HUES6 (cell line): Measurements from ENCODE around the gene CCDC177.

Source experiments
- H3K27ac ChIP-seq: 2 replicates; pipeline ENCODE4 v1.7.0; 2013; ENCODE audit warnings: low read depth, mild to moderate bottlenecking, low read length, inconsistent platforms
- H3K27me3 ChIP-seq: 2 replicates; pipeline ENCODE4 v1.6.1; 2013; ENCODE audit warnings: low read length; ENCODE audit not compliant: control insufficient read depth, insufficient read depth
- H3K36me3 ChIP-seq: 2 replicates; pipeline ENCODE4 v1.6.1; 2013; ENCODE audit warnings: low read length; ENCODE audit not compliant: control insufficient read depth, insufficient read depth
- H3K4me1 ChIP-seq: 2 replicates; pipeline ENCODE4 v1.6.1; 2013; ENCODE audit warnings: low read length; ENCODE audit not compliant: control insufficient read depth, insufficient read depth
- H3K4me3 ChIP-seq: 2 replicates; pipeline ENCODE4 v1.5.1; 2013; ENCODE audit warnings: low read depth, low read length
- H3K9ac ChIP-seq: one replicate; pipeline ENCODE4 v1.6.1; 2013; ENCODE audit warnings: mild to moderate bottlenecking, low read length
- H3K9me3 ChIP-seq: 2 replicates; pipeline ENCODE4 v1.6.1; 2013; ENCODE audit warnings: low read depth, low read length; ENCODE audit not compliant: control insufficient read depth, insufficient read depth

Gene CCDC177

GRCh38 chr14:69542311-69542710 is 32.4 kb downstream of the CCDC177 start:
- H3K9me3 ChIP-seq, result no peaks in the 10 kb centered on the region
- no peak overlapping the region for H3K4me3 ChIP-seq
- H3K4me1 ChIP-seq, result no peaks in the 10 kb centered on the region

DNA sequence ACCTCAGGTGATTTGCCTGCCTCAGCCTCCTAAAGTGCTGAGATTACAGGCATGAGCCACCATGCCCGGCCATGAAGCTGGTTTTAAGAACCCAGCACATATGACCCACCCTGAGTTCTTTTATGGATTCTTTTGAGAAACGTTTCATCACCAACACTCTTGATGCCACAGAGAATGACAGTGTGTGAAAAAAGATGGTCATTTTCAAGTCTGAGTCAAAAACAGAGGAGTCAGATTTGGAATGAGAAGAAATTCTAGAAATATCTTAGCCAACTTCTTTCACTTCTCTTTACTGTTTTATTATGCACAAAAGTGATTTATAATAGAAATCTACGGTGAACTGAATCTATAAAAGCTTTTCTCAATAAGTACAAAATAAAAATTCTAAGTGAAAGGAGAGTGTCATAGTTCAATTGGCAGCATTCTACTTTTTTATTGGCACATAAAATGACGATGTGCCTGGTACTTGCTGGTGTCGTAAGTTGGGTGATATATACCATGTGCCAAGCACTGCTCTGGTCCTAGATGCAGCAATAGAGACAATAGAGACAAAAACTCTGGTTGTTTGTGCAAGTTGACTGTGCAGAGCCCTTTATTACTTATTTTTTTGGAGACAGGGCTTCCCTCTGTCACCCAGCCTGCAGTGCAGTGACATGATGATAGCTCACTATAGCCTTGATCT is 33.9 kb downstream of the CCDC177 start:
- Histone ChIP-seq H3K4me3 (no peak overlapping the region), H3K36me3 (no peaks in the 10 kb centered on the region), H3K9me3 (no peaks in the 10 kb centered on the region), H3K9ac (no peak overlapping the region), H3K27me3 (peaks cover 18% of the 10 kb centered on the region), H3K27ac (no peak overlapping the region), H3K4me1 (no peaks in the 10 kb centered on the region)

More at GRCh38 chr14:69542311-69542710, 32.4 kb downstream of the CCDC177 start:
- Histone ChIP-seq H3K9ac (no peak overlapping the region), H3K27me3 (peaks cover 18% of the 10 kb centered on the region), H3K36me3 (no peaks in the 10 kb centered on the region), H3K27ac (no peak overlapping the region)

DNA sequence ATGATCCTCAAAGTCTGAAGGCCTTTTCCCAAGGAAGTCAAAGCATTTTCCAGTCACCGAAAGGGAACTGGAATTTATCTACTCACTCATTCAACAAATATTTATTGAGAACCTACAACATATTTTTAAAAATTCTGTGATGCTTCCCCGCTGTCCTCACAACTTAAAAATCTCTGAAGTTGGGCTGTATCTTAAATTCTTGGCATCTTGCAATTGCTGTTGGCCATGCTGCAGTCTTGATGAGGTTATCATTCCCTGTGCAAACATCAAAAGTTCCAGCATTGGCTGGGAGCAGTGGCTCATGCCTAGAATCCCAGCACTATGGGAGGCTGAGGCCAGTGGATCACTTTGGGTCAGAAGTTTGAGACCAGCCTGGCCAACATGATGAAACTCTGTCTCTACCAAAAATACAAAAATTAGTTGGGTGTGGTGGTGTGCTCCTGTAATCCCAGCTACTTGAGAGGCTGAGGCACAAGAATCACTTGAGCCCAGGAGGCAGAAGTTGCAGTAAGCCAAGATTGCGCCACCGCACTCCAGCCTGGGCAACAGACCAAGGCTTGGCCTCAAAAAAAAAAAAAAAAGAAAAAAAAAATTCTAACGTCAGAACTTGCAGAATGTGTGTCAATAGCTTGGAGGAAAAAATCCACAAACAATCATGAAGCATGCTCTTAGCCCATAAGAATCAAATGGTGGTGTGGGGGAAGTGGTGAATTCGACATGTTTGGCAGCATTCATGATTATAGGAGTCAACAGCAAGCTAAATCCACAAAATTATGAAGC is 34.9 kb downstream of the CCDC177 start:
- Histone ChIP-seq H3K4me1 (no peaks in the 10 kb centered on the region), H3K27ac (no peak overlapping the region), H3K27me3 (peaks cover 18% of the 10 kb centered on the region), H3K36me3 (no peaks in the 10 kb centered on the region), H3K4me3 (no peak overlapping the region), H3K9ac (no peak overlapping the region), H3K9me3 (no peaks in the 10 kb centered on the region)

DNA sequence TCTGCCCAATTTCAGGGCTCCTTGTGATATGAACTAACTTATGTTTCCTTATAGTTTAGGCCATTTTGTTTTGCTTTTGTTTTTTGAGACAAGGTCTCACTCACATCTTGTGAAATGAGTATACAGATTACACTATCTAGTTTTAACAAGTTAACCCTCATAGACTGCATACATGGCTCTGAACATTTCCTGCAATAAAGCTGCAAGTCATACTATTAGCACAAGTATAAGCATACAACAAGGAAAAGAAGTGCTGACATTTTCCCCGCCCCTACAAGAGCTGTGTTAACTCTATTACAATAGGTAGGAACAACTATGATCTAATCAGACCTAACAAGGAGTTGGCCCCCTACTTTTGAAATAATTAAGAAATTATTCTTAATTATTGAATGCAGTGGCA is 35.9 kb downstream of the CCDC177 start:
- Histone ChIP-seq H3K9me3 (no peaks in the 10 kb centered on the region), H3K4me1 (no peaks in the 10 kb centered on the region), H3K27me3 (peaks cover 10% of the 10 kb centered on the region), H3K27ac (no peak overlapping the region), H3K9ac (no peak overlapping the region), H3K4me3 (no peak overlapping the region), H3K36me3 (no peaks in the 10 kb centered on the region)

- no peaks in the 10 kb centered on the region; the same call in 1 of the 2 replicates for H3K4me1 ChIP-seq
- H3K27me3 ChIP-seq, result peaks cover 3% of the 10 kb centered on the region
- H3K9ac ChIP-seq, result no peak overlapping the region
- no peak overlapping the region for H3K4me3 ChIP-seq
- no peaks in the 10 kb centered on the region for H3K9me3 ChIP-seq
- H3K36me3 ChIP-seq, result no peaks in the 10 kb centered on the region
- no peak overlapping the region for H3K27ac ChIP-seq
These were observed 36.8 kb downstream of the CCDC177 start for GRCh38 chr14:69537900-69538299.

GRCh38 chr14:69536971-69537370 is 37.7 kb downstream of the CCDC177 start:
- no peak overlapping the region for H3K9ac ChIP-seq
- no peak overlapping the region for H3K4me3 ChIP-seq
- no peaks in the 10 kb centered on the region; the same call in 1 of the 2 replicates for H3K27me3 ChIP-seq
- H3K9me3 ChIP-seq, result no peaks in the 10 kb centered on the region
- no peaks in the 10 kb centered on the region; the same call in 1 of the 2 replicates for H3K4me1 ChIP-seq
- no peaks in the 10 kb centered on the region for H3K36me3 ChIP-seq
- H3K27ac ChIP-seq, result no peak overlapping the region

- H3K27me3 ChIP-seq, result no peaks in the 10 kb centered on the region; the same call in 1 of the 2 replicates
- no peaks in the 10 kb centered on the region for H3K36me3 ChIP-seq
- H3K9me3 ChIP-seq, result no peaks in the 10 kb centered on the region
- H3K4me1 ChIP-seq, result no peaks in the 10 kb centered on the region; the same call in 1 of the 2 replicates
- H3K9ac ChIP-seq, result no peak overlapping the region
- no peak overlapping the region for H3K27ac ChIP-seq
- no peak overlapping the region for H3K4me3 ChIP-seq
These were observed 39.3 kb downstream of the CCDC177 start for GRCh38 chr14:69535230-69535848.

- Histone ChIP-seq H3K4me1 (no peaks in the 10 kb centered on the region; the same call in 1 of the 2 replicates), H3K27ac (no peak overlapping the region), H3K9me3 (no peaks in the 10 kb centered on the region), H3K27me3 (no peaks in the 10 kb centered on the region; the same call in none of the 2 replicates), H3K36me3 (no peaks in the 10 kb centered on the region), H3K9ac (no peak overlapping the region), H3K4me3 (no peak overlapping the region)
These were observed 41.9 kb downstream of the CCDC177 start for GRCh38 chr14:69532561-69533340.

- Histone ChIP-seq H3K27me3 (no peaks in the 10 kb centered on the region; the same call in 1 of the 2 replicates), H3K9me3 (no peaks in the 10 kb centered on the region), H3K27ac (no peak overlapping the region), H3K4me3 (no peak overlapping the region), H3K9ac (no peak overlapping the region), H3K36me3 (no peaks in the 10 kb centered on the region), H3K4me1 (no peaks in the 10 kb centered on the region; the same call in 1 of the 2 replicates)
These were observed 43.5 kb downstream of the CCDC177 start for GRCh38 chr14:69531135-69531534.

- Histone ChIP-seq H3K4me3 (no peak overlapping the region), H3K4me1 (no peaks in the 10 kb centered on the region; the same call in 1 of the 2 replicates), H3K9me3 (no peaks in the 10 kb centered on the region), H3K36me3 (no peaks in the 10 kb centered on the region), H3K9ac (no peak overlapping the region), H3K27me3 (no peaks in the 10 kb centered on the region; the same call in 1 of the 2 replicates), H3K27ac (no peak overlapping the region)
These were observed 44.6 kb downstream of the CCDC177 start for GRCh38 chr14:69530095-69530494.
